WTC11 (cell line): ENCODE measurements around the gene CAMTA1.

ENCODE experiments used
- ARID4B ChIP-seq: sonication (generic); formaldehyde crosslinking; IDR thresholded peaks from 2 replicates; pipeline ENCODE4 v1.8.0; 2023; ENCODE audit warnings: missing genetic modification reagents, mild to moderate bottlenecking, borderline replicate concordance
- ATF3 ChIP-seq: sonication (generic); formaldehyde crosslinking; conservative IDR thresholded peaks from 2 replicates; pipeline ENCODE4 v1.8.1; 2022; ENCODE audit warnings: mild to moderate bottlenecking, missing genetic modification reagents
- CREB1 ChIP-seq: sonication (generic); formaldehyde crosslinking; IDR thresholded peaks from 2 replicates; pipeline ENCODE4 v1.8.0; 2023; ENCODE audit warnings: mild to moderate bottlenecking, missing genetic modification reagents
- CTCF ChIP-seq: fragments of 200-600 bp; IDR thresholded peaks from 2 replicates; pipeline ENCODE4 v1.8.0; 2022; ENCODE audit warnings: antibody characterized with exemption
- IRF1 ChIP-seq: sonication (generic); formaldehyde crosslinking; IDR thresholded peaks from 2 replicates; pipeline ENCODE4 v1.8.0; 2023; ENCODE audit warnings: missing genetic modification reagents
- IRF2 ChIP-seq: sonication (generic); formaldehyde crosslinking; IDR thresholded peaks from 2 replicates; pipeline ENCODE4 v1.8.0; 2022; ENCODE audit warnings: low read depth, missing genetic modification reagents, borderline replicate concordance
- MAX ChIP-seq: sonication (generic); formaldehyde crosslinking; IDR thresholded peaks from 2 replicates; pipeline ENCODE4 v1.8.0; 2022; ENCODE audit warnings: mild to moderate bottlenecking, missing genetic modification reagents
- MLX ChIP-seq: sonication (generic); formaldehyde crosslinking; IDR thresholded peaks from 2 replicates; pipeline ENCODE4 v1.8.1; 2023; ENCODE audit warnings: mild to moderate bottlenecking, missing genetic modification reagents, moderate library complexity
- MXD4 ChIP-seq: fragments of 250-450 bp; sonication (Bioruptor Pico); IDR thresholded peaks from 2 replicates; pipeline ENCODE4 v1.8.0; 2021; ENCODE audit warnings: mild to moderate bottlenecking, moderate library complexity, borderline replicate concordance
- NR1H2 ChIP-seq: sonication (generic); formaldehyde crosslinking; IDR thresholded peaks from 2 replicates; pipeline ENCODE4 v1.9.0; 2021; ENCODE audit warnings: mild to moderate bottlenecking, moderate library complexity, missing genetic modification reagents
- TCF7 ChIP-seq: sonication (generic); formaldehyde crosslinking; IDR thresholded peaks from 2 replicates; pipeline ENCODE4 v1.8.0; 2022; ENCODE audit warnings: mild to moderate bottlenecking, low read depth, missing genetic modification reagents, moderate library complexity
- USF2 ChIP-seq: sonication (generic); formaldehyde crosslinking; IDR thresholded peaks from 2 replicates; pipeline ENCODE4 v1.8.1; 2023; ENCODE audit warnings: mild to moderate bottlenecking, missing genetic modification reagents, moderate library complexity
- ZNF121 ChIP-seq: sonication (generic); formaldehyde crosslinking; IDR thresholded peaks from 2 replicates; pipeline ENCODE4 v1.8.0; 2023; ENCODE audit warnings: missing genetic modification reagents
- ZNF416 ChIP-seq: fragments of 250-450 bp; sonication (Bioruptor Pico); IDR thresholded peaks from 2 replicates; pipeline ENCODE4 v1.9.0; 2021; ENCODE audit warnings: mild to moderate bottlenecking, inconsistent platforms

- TF ChIP-seq ZNF121 (CRISPR knock-in tag) (no peak), MAX (CRISPR knock-in tag) (no peak), MXD4 (no peak), CTCF (no peak), CREB1 (CRISPR knock-in tag) (no peak), ARID4B (no peak), IRF2 (CRISPR knock-in tag) (no peak), NR1H2 (CRISPR knock-in tag) (no peak), TCF7 (CRISPR knock-in tag) (no peak), ATF3 (CRISPR knock-in tag) (no peak), IRF1 (CRISPR knock-in tag) (no peak), USF2 (CRISPR knock-in tag) (no peak), MLX (CRISPR knock-in tag) (no peak), ZNF416 (no peak)
These were observed 240.9 kb downstream of the CAMTA1 start for GRCh38 chr1:7026169-7026568.
